ENCODE results near the gene GPR61. TPM values are rescaled to one million over a fixed set of nuclear protein-coding genes. Genes with fewer than 3 reads are reported as not detected.

The GPR61 gene
- total and polyA plus RNA-seq, 5 experiments from 2014 or later, result 0.71 to 1.2 (median 1.1) TPM; not detected in 1

GRCh38 chr1:109559995-109560394 lies 20.3 kb downstream of the GPR61 start:
- peak overlapping the region in 4 of 10 donors; percentile 17 to 45 (median 26) for H3K4me3 Mint-ChIP-seq
- POLR2A ChIA-PET, result interaction anchor here (0.6 to 2.1 kb wide), 3 partner anchors 11 to 65 kb away, joined by 3 to 11 read pairs (median 4); partner anchors contain the start of gene GNAI3

GRCh38 chr1:109564194-109564878 lies 24.7 kb downstream of the GPR61 start:
- DNase-seq (no peak), ATAC-seq (no peak)
- Mint-ChIP-seq H3K9me3 (no peaks in the 10 kb centered on the region), H3K4me3 (peak overlapping the region in 2 of 10 donors; percentile 0 to 12), H3K36me3 (no peaks in the 10 kb centered on the region), H3K4me1 (peaks cover 31 to 81% (median 70%) of the 10 kb centered on the region in 4 donors), H3K27ac (peak overlapping the region in 4 of 10 donors; percentile 6 to 37 (median 15)), H3K27me3 (no peaks in the 10 kb centered on the region)
- POLR2A ChIA-PET, result interaction anchor here (1.0 kb wide), 1 partner anchor 15 kb away, joined by 3 read pairs; no protein-coding TSS in a partner anchor

More at GRCh38 chr1:109559995-109560394, 20.3 kb downstream of the GPR61 start:
- Mint-ChIP-seq H3K9me3 (no peaks in the 10 kb centered on the region), H3K27ac (peak overlapping the region in 7 of 10 donors; percentile 2 to 58 (median 25)), H3K27me3 (no peaks in the 10 kb centered on the region), H3K4me1 (peaks cover 27 to 90% (median 87%) of the 10 kb centered on the region in 4 donors), H3K36me3 (peaks cover 0 to 4% (median 0%) of the 10 kb centered on the region in 3 donors)
- DNase-seq (no peak), ATAC-seq (no peak)

GRCh38 chr1:109565241-109565640 lies 25.6 kb downstream of the GPR61 start:
- DNase-seq, result no peak
- Mint-ChIP-seq H3K9me3 (no peaks in the 10 kb centered on the region), H3K4me3 (no peak overlapping the region), H3K27ac (peak overlapping the region in 2 of 10 donors; percentile 44 to 54), H3K27me3 (no peaks in the 10 kb centered on the region), H3K4me1 (peaks cover 27 to 73% (median 61%) of the 10 kb centered on the region in 4 donors), H3K36me3 (no peaks in the 10 kb centered on the region)
- POLR2A ChIA-PET, result no interaction called here
- ATAC-seq, result no peak

GRCh38 chr1:109566982-109567381 lies 27.3 kb downstream of the GPR61 start:
- no peak for DNase-seq
- H3K27me3 Mint-ChIP-seq, result no peaks in the 10 kb centered on the region
- no peaks in the 10 kb centered on the region for H3K9me3 Mint-ChIP-seq
- POLR2A ChIA-PET, result no interaction called here
- H3K27ac Mint-ChIP-seq, result peak overlapping the region in 2 of 10 donors; percentile 0 to 49
- H3K4me3 Mint-ChIP-seq, result no peak overlapping the region
- H3K4me1 Mint-ChIP-seq, result peaks cover 21 to 56% (median 45%) of the 10 kb centered on the region in 4 donors
- H3K36me3 Mint-ChIP-seq, result no peaks in the 10 kb centered on the region
- ATAC-seq, result no peak

GRCh38 chr1:109567877-109568672 lies 28.4 kb downstream of the GPR61 start:
- POLR2A ChIA-PET, result interaction anchor here (0.6 to 0.7 kb wide), 2 partner anchors 40 to 205 kb away, joined by 3 to 5 read pairs; no protein-coding TSS in a partner anchor
- Mint-ChIP-seq H3K4me1 (peaks cover 29 to 55% (median 45%) of the 10 kb centered on the region in 4 donors), H3K27me3 (no peaks in the 10 kb centered on the region), H3K27ac (peak overlapping the region in 3 of 10 donors; percentile 16 to 70 (median 62)), H3K4me3 (no peak overlapping the region), H3K9me3 (no peaks in the 10 kb centered on the region), H3K36me3 (peaks cover 0 to 6% (median 0%) of the 10 kb centered on the region in 3 donors)
- ATAC-seq, result no peak
- DNase-seq, result no peak

- no peak overlapping the region for H3K4me3 Mint-ChIP-seq
- ATAC-seq, result no peak
- H3K9me3 Mint-ChIP-seq, result no peaks in the 10 kb centered on the region
- no peak for DNase-seq
- POLR2A ChIA-PET, result interaction anchor here (0.6 kb wide), 1 partner anchor 26 kb away, joined by 4 read pairs; no protein-coding TSS in a partner anchor
- H3K27me3 Mint-ChIP-seq, result no peaks in the 10 kb centered on the region
- peaks cover 24 to 45% (median 40%) of the 10 kb centered on the region in 4 donors for H3K4me1 Mint-ChIP-seq
- no peak overlapping the region for H3K27ac Mint-ChIP-seq
- peaks cover 0 to 13% (median 0%) of the 10 kb centered on the region in 3 donors for H3K36me3 Mint-ChIP-seq
Observed at GRCh38 chr1:109569323-109569722, 29.7 kb downstream of the GPR61 start.

GRCh38 chr1:109570414-109570813 lies 30.7 kb downstream of the GPR61 start:
- DNase-seq (no peak), ATAC-seq (no peak)
- Mint-ChIP-seq H3K4me1 (peaks cover 22 to 38% (median 33%) of the 10 kb centered on the region in 4 donors), H3K9me3 (no peaks in the 10 kb centered on the region), H3K27me3 (no peaks in the 10 kb centered on the region), H3K4me3 (no peak overlapping the region), H3K27ac (no peak overlapping the region), H3K36me3 (peaks cover 0 to 20% (median 0%) of the 10 kb centered on the region in 3 donors)
- POLR2A ChIA-PET, result no interaction called here

GRCh38 chr1:109573785-109574184 lies 34.1 kb downstream of the GPR61 start:
- H3K4me1 Mint-ChIP-seq, result peaks cover 10 to 21% (median 12%) of the 10 kb centered on the region in 4 donors
- DNase-seq (no peak), ATAC-seq (no peak)
- H3K36me3 Mint-ChIP-seq, result peaks cover 0 to 48% (median 3%) of the 10 kb centered on the region in 3 donors
- no peaks in the 10 kb centered on the region for H3K27me3 Mint-ChIP-seq
- POLR2A ChIA-PET, result no interaction called here
- H3K9me3 Mint-ChIP-seq, result no peaks in the 10 kb centered on the region
- no peak overlapping the region for H3K4me3 Mint-ChIP-seq
- H3K27ac Mint-ChIP-seq, result peak overlapping the region in 3 of 10 donors; percentile 22 to 47 (median 28)

- Mint-ChIP-seq H3K27ac (peak overlapping the region in 4 of 10 donors; percentile 14 to 39 (median 18)), H3K4me3 (no peak overlapping the region), H3K9me3 (no peaks in the 10 kb centered on the region), H3K27me3 (no peaks in the 10 kb centered on the region), H3K4me1 (peaks cover 0 to 7% (median 3%) of the 10 kb centered on the region in 4 donors), H3K36me3 (peaks cover 9 to 85% (median 10%) of the 10 kb centered on the region in 3 donors)
- DNase-seq (no peak), ATAC-seq (no peak)
- POLR2A ChIA-PET, result interaction anchor here (0.6 kb wide), 1 partner anchor 95 kb away, joined by 3 read pairs; no protein-coding TSS in a partner anchor
Observed at GRCh38 chr1:109578947-109579443, 39.3 kb downstream of the GPR61 start.

GRCh38 chr1:109579491-109579890 lies 39.8 kb downstream of the GPR61 start:
- POLR2A ChIA-PET, result interaction anchor here (0.6 kb wide), 1 partner anchor 95 kb away, joined by 3 read pairs; no protein-coding TSS in a partner anchor
- peak overlapping the region in 1 of 10 donors; percentile 17 for H3K27ac Mint-ChIP-seq
- no peak for ATAC-seq

GRCh38 chr1:109582021-109582420 lies 42.3 kb downstream of the GPR61 start:
- Mint-ChIP-seq H3K27me3 (no peaks in the 10 kb centered on the region), H3K4me1 (peaks cover 0 to 5% (median 1%) of the 10 kb centered on the region in 4 donors), H3K27ac (no peak overlapping the region), H3K4me3 (no peak overlapping the region), H3K9me3 (no peaks in the 10 kb centered on the region), H3K36me3 (peaks cover 15 to 87% (median 25%) of the 10 kb centered on the region in 3 donors)
- no peak for DNase-seq
- POLR2A ChIA-PET, result no interaction called here
- no peak for ATAC-seq

More at GRCh38 chr1:109579491-109579890, 39.8 kb downstream of the GPR61 start:
- H3K36me3 Mint-ChIP-seq, result peaks cover 9 to 89% (median 12%) of the 10 kb centered on the region in 3 donors
- H3K4me1 Mint-ChIP-seq, result peaks cover 0 to 7% (median 2%) of the 10 kb centered on the region in 4 donors
- H3K4me3 Mint-ChIP-seq, result no peak overlapping the region
- DNase-seq, result no peak
- no peaks in the 10 kb centered on the region for H3K9me3 Mint-ChIP-seq
- no peaks in the 10 kb centered on the region for H3K27me3 Mint-ChIP-seq

- H3K4me1 Mint-ChIP-seq, result peaks cover 0 to 6% (median under 1%) of the 10 kb centered on the region in 4 donors
- no peaks in the 10 kb centered on the region for H3K27me3 Mint-ChIP-seq
- ATAC-seq, result no peak
- DNase-seq, result no peak
- H3K36me3 Mint-ChIP-seq, result peaks cover 14 to 92% (median 21%) of the 10 kb centered on the region in 3 donors
- peak overlapping the region in 2 of 10 donors; percentile 6 to 66 for H3K27ac Mint-ChIP-seq
- no peaks in the 10 kb centered on the region for H3K9me3 Mint-ChIP-seq
- H3K4me3 Mint-ChIP-seq, result no peak overlapping the region
- POLR2A ChIA-PET, result no interaction called here
Observed at GRCh38 chr1:109584766-109585165, 45.1 kb downstream of the GPR61 start.
